GM18517 (cell line): ENCODE measurements around the gene PDCD1LG2.
A peak's percentile ranks its signal among the peaks of the same experiment; 100 is the strongest.
"Not testable (repeated sequence)": the region's sequence is repeated elsewhere in the genome, so short reads cannot be mapped to it uniquely, and the experiment has no call there.

Source experiments
- ATAC-seq: cut with Tn5 transposase; IDR thresholded peaks from one replicate; pipeline ENCODE4 v1.9.1; 2021; ENCODE audit warnings: mild to moderate bottlenecking, moderate library complexity; ENCODE audit not compliant: unreplicated experiment

PDCD1LG2 gene

GRCh38 chr9:5510360-5510931 is at the start of gene PDCD1LG2:
PDCD1LG2 (plus strand) TSS chr9:5510531; CDS start chr9:5522547, 12,016 bp downstream.
- peak; percentile 72 for ATAC-seq

DNA sequence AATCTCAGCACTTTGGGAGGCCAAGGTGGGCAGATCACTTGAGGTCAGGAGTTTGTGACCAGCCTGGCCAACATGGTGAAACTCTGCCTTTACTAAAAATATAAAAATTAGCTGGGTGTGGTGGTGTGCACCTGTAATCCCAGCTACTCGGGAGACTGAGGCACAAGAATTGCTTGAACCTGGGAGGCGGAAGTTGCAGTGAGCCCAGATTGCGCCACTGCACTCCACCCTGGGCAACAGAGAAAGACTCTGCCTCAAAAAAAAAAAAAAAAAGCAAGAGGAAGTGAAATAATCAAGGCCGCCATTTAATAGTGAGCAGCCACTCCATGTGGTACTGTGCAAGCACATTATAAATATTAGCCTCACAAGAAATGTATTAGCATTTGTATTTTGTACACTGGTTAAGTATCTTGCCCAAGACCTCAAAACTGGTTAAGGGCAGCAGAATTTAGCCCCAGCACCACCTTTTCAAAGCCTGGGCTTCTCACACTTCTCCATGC is 45.5 kb upstream of the PDCD1LG2 start:
- ATAC-seq: not testable (repeated sequence)

DNA sequence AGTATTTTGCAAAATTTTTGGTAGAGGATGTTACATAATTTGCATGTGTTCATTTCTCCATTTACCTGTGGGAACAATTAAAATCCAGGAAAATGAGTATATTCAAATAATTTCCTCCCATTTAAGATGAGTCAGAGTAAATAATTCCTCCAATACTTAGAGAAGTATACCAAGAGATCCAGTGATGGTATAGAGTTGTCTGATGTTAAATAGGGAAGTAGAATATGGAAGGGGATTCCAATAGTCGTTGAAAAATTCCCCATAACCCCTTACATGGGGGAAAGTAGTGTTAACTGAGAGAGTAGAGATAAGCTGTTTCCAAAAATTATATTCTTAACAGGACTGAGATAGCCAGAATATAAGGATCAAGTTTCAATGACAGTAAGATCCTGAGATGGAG is 44.3 kb upstream of the PDCD1LG2 start:
- no peak for ATAC-seq

- no peak for ATAC-seq
Measured at GRCh38 chr9:5466766-5467165, 43.6 kb upstream of the PDCD1LG2 start.

- no peak for ATAC-seq
Measured at GRCh38 chr9:5468850-5469249, 41.5 kb upstream of the PDCD1LG2 start.

DNA sequence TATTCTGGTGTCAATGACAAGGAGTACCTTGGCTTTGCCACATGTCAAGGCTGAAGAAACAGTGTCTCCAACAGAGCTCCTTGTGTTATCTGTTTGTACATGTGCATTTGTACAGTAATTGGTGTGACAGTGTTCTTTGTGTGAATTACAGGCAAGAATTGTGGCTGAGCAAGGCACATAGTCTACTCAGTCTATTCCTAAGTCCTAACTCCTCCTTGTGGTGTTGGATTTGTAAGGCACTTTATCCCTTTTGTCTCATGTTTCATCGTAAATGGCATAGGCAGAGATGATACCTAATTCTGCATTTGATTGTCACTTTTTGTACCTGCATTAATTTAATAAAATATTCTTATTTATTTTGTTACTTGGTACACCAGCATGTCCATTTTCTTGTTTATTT is 40.2 kb upstream of the PDCD1LG2 start:
- ATAC-seq: no peak

DNA sequence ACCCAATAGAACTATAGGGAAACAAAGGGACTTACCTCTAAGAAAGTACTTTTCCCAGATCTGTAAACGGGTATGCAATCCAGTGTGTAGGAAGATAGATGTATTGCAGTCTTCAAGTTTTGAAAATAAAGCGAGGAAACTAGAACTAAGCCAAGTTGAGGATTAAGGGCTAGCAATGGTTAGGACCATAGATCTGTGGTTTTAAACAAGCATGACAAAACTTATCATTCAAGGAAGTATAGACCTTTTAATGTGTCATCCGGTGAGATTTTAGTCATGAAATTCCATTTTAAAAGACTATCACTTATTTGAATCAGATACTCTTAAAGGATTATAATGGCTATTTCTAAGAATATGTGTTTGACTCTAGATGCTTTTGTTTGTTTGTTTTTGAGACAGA is 39.5 kb upstream of the PDCD1LG2 start:
- no peak for ATAC-seq

DNA sequence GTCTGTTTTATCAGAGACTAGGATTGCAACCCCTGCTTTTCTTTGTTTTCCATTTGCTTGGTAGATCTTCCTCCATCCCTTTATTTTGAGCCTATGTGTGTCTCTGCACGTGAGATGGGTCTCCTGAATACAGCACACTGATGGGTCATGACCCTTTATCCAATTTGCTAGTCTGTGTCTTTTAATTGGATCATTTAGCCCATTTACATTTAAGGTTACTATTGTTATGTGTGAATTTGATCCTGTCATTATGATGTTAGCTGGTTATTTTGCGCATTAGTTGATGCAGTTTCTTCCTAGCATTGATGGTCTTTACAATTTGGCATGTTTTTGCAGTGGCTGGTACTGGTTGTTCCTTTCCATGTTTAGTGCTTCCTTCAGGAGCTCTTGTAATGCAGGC is 34.7 kb upstream of the PDCD1LG2 start:
- ATAC-seq: not testable (repeated sequence)

GRCh38 chr9:5478206-5478605 is 32.1 kb upstream of the PDCD1LG2 start:
- no peak for ATAC-seq

DNA sequence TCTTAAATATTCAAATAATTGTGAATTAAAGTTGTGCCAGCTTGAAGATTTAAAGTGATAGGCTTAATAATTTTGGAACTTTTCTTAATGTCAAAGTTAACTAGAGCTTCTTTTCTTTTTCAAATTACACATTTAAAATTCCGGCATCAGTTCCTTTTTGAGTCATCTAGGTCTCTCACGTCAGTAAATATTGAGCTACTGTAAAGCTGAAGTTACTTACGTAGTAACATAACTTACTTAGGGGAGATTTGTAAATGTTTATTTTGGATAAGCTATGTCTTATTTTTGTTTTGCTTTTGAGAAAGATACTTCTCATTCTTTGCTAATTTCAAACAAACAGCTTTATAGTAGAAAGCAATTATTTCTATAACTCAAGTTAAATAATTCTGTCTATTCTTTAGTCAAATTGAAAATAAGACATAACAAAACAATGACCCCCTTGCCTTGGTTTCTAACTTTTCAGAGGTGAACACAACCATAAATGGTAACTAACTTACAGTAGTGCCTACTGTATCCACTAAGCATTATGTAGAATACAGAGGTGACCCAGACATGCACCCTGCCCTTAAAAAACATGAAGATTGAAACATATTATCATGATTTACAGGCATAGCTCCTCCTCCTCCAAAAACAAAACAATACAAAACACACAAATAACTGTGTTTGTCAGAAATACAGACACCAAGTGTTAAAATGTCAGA is 30.2 kb upstream of the PDCD1LG2 start:
- ATAC-seq: peak; percentile 59

DNA sequence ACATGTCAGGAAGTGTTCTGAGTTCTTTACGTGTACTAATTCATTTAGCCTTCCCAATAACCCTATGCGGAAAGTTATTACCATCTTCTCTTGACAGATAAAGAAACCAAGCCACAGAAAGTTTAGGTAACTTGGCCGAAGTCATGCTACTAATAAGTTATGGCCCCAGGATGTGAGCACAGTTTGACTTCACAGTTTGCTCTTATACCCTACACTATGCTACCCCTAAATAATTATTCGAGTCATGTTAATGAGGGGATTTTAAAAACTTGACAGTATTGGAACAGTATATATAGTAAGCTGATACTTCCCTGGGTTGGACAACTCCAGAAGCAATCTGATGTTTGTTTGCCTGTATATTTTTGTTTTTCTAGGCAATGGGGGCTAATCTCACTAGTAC is 29.4 kb upstream of the PDCD1LG2 start:
- no peak for ATAC-seq

DNA sequence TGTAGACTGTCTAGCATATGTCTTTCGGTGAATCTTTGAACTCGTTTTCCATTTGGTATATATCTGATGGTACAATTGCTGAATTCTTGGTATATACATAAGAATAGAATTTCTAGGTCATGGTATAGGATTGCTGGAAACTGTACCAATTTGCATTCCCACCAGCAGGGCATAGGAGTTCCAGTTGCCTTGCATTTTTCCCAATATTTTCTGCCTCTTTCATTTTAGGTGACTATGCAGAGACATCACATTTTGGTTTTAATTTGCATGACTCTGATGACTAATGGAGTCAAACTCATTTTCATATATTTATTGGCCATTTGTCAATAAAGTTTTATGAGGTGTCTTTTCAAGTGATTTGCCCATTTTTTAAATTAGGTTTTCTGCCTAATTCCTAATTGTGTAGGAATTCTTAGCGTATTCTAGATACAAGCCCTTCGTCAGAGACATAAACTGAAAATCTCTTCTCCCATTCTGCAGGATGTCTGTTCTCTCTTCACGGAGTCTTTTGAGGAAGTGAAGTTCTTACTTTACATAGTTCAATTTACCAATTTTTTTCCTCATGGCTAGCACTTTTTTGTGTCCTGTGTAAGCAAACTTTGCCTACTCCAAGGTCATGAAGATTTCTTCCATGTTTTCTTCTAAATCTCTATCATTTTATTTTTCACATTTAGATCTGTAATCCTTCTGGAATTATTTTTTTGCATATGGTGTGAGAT is 28.9 kb upstream of the PDCD1LG2 start:
- no peak for ATAC-seq

DNA sequence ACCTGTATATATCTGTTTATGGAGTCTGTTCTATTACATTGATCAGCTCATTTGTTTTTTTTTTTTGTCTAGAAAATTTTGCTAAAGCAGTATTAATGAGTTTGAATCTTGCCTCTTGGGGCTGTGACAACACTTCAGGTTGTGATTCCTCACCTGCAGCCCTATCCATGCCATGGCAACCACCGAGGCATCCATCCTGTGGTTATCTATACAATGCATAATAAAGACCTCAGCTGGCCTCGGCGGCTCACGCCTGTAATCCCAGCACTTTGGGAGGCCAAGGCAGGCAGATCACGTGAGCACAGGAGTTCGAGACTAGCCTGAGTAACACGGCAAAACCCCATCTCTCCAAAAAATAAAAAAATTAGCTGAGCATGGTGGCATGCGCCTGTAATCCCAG is 28.1 kb upstream of the PDCD1LG2 start:
- ATAC-seq: no peak

DNA sequence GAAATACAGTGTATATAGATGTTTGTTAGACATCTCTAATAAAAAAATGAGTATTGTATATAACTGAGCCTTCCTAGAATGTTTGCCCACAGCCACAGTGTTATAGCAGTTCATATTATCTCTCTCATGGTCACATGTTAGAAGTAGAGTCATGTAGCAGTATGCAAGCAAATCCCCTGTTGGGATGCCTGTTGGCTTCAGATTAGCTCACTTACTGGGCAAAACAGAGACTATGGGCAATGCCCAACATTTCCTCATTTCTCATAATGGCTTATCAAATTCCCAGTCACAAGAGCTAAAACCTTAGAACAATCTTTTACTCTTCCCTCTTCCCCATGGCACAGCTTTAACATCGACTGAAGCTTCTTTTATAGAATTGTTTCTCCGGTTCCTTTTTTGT is 27.0 kb upstream of the PDCD1LG2 start:
- no peak for ATAC-seq

- ATAC-seq: no peak
Measured at GRCh38 chr9:5485378-5486085, 24.8 kb upstream of the PDCD1LG2 start.

GRCh38 chr9:5486988-5487387 is 23.3 kb upstream of the PDCD1LG2 start:
- no peak for ATAC-seq

DNA sequence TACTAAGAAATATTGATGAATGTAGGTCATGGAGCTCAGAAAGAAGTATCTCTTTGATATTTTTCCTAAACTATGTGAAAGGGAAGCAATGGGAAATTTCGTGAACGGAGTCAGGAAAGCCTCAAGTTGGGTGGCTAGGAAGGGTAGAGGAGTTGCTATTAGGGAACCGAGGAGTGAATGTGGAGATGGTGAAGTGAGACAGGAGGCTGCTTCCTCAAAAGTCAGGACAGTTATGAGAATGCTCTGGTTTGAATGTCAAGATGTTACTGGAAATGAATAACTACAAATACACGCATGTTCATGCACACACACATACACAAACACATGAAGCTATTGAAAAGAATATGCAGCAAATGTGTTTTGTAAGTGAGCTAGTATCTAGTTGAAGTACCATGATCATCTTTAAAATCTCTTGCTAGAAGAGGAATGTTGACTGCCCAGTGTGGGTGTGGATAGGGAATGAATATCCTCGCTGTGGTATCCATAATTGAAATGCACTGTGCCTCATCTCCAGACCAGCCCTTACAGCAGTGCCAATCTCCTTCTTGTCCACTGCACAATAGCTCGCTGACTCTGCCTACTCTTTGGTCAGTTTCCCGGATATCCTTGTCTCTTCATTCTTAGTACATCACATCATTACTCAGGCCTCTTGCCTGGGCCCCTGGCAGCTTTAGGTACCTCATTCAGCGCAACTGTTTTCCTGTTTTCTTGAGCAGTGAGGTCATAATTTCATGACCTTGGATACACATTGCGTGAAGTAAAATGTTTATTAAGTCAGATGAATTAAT is 21.9 kb upstream of the PDCD1LG2 start:
- ATAC-seq: no peak

DNA sequence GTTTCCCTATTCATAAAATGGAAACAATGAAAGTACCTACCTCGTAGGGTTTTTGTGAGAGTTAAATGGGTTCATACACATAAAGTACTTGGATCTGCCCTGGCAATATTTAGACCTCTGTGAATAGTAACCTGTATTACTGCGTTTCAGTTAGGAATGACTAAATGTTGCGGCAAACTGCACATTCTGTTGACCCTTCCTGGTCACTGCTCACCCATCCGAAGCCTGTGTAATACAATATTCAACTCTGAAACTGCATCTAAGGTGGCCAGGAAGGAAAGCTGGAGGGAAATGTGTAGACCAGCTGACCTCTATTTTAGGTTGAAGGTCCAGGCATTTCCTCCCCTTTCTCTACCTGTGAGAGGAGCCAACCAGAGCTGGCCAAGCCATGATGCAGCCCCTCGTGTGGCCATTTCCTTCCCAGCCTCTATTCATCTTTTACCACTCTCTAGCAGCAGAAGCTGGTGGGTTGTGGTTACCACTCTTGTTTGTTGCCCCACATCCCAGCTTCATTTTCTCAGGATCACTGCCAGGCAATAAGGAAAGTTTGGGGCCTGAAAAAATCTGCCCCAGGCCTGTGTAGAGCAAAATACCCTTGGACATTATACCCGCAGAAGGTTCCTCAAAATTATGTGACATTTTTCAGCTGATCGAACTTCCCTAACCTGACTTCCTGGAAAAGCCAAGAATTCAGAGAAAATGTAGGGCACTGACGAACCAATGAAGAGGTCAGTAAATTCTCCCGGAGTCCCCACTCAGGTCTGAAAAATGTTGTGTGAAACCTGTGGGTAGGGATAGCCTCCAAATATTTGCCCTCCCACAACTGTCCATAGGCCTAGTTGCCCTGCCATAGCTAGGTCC is 20.5 kb upstream of the PDCD1LG2 start:
- ATAC-seq: no peak

DNA sequence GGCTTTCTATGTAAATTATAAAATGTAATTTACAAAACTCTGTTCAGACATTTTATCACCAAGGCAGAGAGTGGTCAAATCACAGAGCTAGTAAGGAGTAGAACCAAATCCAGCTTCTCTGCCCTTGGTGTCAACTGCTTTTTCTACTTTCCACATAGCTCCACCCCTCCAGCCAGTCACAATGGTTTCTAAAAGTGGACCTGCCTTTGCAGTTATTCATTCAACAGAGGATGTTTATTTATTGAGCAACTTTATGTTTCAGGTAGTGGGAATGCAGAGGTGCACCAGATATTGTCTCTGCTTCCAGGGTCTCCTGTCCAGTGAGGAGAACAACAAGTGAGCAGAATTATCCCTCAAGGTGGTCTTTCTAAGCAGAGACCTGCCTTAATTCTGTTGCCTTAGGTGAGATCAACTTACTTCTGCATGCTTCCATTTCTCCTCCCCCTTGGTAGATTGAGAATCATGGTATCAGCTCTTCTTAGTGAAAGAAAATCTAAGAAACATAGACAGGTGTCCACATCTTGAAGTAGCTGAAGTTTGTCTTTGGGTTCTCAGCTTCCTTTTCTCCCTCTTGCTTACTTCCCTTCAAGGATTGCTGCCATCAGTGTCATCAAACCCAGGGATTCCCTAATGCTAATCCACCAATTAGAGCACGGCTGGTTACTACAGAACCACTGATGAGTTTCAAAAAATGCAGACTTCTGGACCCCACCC is 17.2 kb upstream of the PDCD1LG2 start:
- no peak for ATAC-seq
